ENCODE data around the gene CLCNKB.
"Not testable (repeated sequence)": the region's sequence is repeated elsewhere in the genome, so short reads cannot be mapped to it uniquely, and the experiment has no call there.

CLCNKB gene

DNA sequence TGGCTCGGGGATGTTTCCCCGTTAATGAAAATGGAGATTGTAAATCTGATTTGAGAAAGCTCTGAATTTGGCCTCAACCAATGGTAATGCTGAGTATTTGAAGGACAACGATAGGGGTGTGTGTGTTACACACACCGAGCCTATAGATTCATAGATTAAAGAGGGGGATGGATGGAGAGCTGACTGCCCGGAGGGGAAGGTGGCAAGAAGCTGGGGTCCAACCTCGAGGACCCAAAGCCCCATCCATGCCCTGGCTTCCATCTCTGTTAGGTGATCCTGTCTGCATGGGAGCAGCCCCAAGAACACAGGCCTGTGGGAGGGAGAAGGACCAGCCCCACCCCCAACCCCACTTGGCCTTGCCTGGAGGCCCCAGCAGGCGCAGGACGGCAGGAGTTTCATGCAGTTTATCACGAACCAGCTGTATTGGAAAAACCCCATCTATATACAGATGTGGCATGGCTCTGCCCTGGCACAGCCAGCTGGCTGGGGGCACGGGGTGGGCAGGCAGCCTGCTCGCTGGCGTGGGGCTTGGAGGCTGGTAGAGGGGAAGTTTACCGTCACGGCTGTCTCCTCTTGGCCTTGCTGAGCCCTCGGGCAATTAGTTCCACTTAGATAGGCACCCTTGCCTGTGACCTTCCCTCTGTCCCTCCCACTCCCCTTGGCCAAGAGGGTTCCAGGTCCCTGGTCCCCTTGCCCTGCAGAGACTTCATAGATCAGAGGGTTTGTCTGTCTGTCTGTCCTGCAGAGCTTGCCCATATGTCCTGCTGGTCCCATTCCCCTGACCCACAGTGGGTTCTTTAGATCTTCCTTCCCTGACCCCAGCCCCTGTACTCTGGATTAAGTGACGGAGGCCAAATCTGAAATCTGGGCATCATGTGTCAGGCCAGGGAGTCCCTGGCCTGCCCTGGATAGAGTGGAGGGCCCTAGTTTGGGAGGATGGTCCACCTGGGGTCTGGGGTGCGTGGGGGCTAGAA, 28.8 kb upstream of the CLCNKB start:
- DNase-seq (ENCODE audit: extremely low read depth in 1 of 2, low read depth in 1 of 2) = no peak

DNA sequence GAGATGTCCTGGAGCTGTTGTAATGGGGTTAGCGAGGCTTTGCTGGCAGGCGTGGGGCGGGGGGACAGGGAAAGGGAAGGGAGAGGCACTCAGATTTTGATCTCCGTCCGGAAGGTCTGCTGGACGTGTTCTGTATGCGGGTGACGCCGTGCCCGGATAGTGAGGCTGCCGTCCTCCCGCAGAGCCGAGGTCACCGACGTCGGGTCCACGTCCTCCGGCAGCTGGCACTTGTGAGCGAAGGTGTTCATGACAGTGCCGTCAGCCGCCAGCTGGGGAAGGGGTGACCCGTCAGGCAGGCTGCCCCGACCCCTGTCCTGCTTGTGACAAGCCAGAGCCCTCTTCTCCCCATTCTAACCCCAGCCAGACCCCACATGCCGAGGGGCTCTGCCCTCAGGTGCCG, 28.1 kb upstream of the CLCNKB start:
- DNase-seq (ENCODE audit: extremely low read depth in 1 of 2, low read depth in 1 of 2) = no peak

DNA sequence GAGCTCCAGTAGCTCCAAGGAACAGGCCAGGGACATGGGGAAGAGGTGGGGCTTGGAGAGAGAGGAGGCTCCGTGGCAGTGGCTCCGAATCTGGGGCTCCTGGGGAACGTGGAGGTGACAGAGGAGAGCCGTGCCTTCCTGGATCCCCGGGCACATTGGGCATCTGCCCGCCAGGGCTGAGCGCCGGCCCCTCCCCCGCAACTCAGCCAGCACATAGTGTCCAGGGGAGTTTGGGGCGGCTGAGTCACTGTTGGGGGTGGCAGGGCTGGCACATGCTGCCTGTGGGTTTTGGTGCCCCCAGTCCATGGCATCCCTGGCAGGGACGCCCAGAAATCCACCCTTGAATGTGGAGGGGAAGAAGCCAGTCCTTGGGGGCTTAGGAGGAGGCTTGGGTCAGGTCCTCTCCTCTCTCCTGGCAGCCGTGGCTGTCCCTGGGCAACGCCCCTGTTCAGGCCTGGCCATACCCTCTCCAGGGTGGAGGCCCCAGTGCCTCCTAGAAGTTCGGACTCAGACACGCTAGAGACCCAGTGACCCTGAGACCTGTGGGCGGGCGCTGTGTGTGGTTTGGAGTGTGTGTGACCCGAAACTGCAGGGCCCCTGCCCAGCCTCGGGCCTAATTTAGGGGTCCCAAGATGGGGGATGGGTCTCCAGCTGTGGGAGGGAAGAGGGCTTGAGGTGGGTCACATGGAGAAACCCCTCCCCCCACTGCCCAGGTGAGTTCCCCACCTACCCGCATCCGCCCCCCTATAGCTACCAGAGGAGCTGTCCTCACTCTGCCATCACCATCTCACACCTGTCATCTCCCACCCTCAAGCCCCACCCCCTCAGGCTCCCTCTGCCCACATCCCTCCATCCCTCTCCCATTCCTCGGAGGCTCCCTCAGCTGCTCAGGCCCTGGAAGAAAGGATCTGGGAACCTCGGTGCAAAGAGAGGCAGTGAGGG, 27.4 kb upstream of the CLCNKB start:
- DNase-seq (ENCODE audit: extremely low read depth in 1 of 2, low read depth in 1 of 2) = no peak

DNA sequence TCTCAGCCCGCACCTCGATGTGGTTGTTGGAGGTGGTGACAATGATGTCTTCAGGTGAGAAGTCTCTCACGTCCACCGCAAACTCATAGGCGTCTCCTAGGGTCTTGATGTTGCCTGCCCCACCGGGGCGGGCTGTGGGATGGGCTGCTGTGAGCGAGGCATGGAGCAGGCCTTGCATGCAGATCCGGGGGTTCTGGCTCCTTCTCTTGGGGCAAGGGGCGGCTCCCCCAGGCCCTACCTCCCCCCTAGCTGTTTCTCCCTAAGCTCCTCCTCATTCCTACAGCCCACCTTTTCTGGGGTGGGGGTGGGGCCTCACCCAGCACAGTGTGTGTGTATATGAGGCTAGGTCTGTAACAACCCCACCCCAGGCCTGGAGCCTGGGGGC, 26.5 kb upstream of the CLCNKB start:
- DNase-seq (ENCODE audit: extremely low read depth in 1 of 2, low read depth in 1 of 2) = no peak

DNA sequence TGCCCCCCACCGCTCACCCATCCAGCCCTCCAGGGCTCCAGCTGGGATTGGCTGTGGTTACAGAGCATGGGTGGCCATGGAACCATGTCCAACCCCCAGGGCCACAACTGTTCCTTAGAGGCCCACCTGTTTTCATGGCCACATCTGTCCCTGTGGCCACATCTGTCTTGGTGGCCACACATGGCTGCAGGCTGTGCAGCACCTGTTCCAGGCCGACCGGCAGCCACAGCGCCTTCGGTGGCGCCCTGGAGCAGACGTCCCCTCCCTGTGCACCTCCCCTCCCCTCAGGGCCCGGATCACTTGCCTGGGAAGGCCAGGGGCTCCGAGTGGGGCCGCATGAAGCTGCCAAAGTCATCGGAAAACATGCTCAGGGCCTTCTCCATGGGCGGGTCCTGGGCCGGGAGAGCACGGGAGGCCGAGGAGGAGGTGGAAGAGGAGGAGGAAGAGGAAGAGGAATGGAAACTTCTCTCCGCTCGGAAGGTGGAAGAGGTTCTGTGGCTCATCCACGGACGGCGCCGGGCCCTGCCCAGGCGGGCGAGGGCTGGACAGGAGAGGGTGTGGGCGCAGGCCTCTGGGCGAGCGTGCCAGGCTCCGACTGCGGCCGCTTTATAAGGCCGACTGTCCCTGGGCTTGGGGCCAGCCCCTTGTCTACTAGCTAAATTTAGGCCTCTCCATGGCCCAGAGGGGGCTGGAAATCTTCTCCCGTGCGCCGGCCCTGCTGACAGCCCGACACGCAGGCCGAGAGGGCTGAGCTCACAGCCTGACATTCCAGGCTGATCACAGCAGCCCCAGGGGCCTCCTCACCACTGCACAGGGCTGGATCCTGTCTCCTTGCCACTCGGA, 25.9 kb upstream of the CLCNKB start, which contains the start of gene HSPB7:
TSS of gene HSPB7 (minus strand) at position 583 of the 843 bp plus-strand sequence. CDS start at position 503, 80 bp downstream.
- no peak for DNase-seq (ENCODE audit: extremely low read depth in 1 of 2, low read depth in 1 of 2)

DNA sequence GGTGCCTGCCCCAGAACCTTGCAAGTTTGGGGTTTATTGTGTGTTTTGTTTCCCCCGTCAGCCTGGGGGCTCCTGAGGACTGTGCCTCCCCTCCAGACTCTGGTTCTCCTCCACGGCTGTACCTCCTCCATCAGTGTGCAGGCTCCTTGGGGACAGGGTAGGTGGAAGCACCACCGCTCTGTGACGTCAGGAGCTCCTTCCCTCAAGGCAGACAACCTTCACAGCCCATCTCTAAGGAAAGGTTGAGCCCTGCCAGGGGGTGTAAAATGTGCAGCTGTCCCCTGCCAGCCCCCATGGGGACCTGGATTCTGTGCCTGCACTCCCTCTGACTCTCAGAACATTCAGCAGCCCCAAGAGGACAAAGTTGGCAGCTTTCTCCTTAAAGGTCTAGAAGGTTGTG, 25.3 kb upstream of the CLCNKB start:
- no peak for DNase-seq (ENCODE audit: extremely low read depth in 1 of 2, low read depth in 1 of 2)

DNA sequence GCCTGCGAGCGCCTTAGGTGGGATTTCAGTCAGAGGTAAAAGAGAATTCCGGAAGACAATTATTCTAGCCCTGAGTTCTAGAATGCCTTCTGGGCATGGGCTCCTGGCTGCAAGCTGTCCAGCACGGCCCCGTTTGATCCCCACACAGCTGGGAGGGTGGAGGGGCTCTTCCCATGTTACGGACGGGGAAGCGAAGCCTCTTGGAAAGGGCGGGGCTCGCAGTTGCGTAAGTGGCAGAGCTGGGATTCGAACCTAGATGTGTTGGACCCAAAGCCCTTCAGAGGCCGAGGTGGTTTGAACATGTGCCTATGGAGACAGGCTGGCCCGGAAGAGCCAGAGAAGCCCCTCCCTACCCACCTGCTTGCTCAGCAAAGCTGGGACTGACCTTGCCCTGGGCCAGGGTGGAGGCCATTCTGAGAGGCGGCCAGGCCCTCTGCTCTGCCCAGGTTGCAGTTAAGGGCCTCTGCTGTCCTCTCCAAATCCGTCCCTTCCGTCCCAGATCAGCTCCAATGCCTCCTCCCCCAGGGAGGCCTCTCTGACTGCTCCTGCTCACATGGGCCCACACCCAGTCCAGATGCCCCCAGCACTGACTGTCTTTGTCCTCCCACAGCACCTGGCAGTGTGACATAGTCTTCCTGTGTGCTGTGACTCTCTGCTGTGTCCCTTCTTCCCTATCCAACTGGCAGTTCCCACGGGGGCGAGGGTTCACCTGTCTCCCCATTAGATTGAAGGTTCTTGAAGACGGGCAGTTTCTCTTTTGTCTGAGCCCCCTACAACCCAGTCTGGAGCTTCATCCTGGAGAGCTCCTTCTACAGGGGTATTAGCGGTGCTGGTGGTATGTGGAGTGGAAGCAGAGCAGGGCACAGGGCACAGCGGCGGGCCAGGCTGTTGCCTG, 24.6 kb upstream of the CLCNKB start:
- no peak for DNase-seq (ENCODE audit: extremely low read depth in 1 of 2, low read depth in 1 of 2)

DNA sequence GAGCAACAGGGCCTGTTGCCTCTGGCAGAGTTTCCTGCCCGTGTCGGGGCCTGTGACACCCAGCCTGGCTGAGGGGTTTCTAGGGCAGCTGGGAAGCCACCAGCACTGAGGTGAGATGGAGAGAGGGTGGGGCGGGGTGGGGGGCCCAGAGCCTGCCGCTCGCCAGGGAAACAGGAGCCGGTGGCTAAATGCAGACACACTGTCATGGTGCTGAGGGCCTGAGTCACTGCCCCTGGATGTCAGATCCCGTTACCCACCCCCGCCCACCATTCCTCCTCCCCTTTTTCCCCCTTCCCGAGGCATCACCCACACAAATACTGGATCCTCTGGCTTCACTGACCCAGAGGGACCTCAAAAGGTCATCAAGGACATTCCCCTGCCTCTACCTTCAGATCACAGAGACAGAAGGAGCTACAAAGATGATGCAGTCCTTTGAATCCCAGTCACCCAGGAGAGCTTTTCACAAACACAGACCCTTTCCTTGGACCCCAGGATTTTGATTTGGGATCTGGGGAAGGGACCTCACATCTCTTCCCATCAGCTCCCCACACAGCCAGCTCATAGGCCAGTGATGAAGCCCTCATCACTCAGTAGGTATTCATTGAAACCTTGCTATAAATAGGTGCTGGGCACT, 23.8 kb upstream of the CLCNKB start:
- no peak for DNase-seq (ENCODE audit: extremely low read depth in 1 of 2, low read depth in 1 of 2)

DNA sequence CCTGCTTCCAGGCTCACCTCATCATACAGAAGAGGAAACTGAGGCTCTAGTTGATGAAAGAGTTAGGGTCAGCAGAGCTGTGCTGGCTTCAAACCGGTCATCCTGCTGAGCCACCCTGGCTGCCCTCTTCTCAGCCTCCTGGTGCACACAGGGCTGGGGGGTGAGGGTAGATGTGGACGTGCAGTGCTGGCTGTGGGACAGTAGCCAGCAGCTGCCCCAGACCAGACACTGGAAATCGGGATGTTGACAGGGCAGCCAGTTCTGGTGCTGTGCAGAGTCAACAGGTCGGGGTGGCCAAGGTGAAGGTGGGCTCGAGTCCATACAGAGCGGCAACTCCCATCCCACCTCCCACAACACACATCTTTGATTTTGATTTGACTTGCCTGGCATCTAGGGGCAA, 23.3 kb upstream of the CLCNKB start:
- DNase-seq (ENCODE audit: extremely low read depth in 1 of 2, low read depth in 1 of 2) = no peak

DNA sequence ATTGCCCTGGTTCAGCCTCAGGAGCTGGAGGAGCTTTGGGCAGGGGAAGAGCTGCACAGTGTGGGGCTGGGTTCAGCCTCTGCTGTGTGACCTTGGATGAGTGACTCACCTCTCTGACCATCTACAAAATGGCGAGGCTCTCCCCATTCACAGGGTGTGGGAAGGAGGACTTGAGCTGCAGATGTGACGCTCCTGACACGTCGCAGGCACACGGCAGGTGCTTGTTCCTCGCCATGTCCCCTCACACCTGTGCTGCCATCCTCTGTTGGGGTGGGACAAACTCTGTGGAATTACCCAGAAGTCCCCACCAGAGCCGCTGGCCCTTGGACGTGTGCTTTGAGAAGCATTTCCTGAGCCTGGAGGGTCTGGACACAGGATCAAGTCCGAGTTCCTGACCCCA, 22.7 kb upstream of the CLCNKB start:
- not testable (repeated sequence) for DNase-seq (ENCODE audit: extremely low read depth in 1 of 2, low read depth in 1 of 2)

DNA sequence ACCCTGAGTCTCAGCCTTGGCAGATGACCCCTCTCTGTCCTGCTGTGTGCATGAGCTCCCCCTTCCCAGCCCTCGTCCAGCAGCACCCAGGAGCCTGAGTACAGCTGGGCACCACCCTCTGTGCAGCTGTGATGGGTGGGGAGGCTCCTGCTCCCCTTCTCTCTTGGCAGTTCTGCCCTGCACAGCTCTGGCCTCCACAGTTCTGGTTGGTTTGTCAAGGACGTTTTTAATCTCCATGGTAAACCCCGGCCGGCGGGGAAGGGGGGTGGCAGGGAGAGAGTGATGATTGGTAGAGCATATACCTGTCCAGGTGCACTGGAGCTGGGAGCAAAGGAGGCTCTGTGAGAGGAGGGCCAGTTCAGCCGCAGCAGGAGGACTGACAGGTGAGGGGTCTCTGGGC, 21.9 kb upstream of the CLCNKB start, which contains the start of gene CLCNKA:
TSS of gene CLCNKA (plus strand) at position 356 of the 400 bp plus-strand sequence. CDS start 584 bp downstream, outside the sequence.
- DNase-seq (ENCODE audit: extremely low read depth in 1 of 2, low read depth in 1 of 2) = no peak

DNA sequence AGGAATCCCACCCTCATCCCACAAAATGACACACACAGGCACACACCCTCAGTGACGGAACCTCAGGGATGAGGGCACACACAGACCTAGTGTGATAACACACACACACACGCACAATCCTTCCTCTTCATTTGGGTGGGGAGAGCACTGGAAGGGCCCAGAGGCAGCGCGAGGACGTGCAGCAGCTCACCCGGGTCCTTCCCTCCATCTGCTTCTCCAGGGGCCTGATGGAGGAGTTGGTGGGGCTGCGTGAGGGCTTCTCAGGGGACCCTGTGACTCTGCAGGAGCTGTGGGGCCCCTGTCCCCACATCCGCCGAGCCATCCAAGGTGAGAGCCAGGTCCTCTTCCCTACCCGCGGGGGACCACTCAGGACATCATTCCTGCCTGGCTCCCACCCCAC, 21.2 kb upstream of the CLCNKB start:
- no peak for DNase-seq (ENCODE audit: extremely low read depth in 1 of 2, low read depth in 1 of 2)

DNA sequence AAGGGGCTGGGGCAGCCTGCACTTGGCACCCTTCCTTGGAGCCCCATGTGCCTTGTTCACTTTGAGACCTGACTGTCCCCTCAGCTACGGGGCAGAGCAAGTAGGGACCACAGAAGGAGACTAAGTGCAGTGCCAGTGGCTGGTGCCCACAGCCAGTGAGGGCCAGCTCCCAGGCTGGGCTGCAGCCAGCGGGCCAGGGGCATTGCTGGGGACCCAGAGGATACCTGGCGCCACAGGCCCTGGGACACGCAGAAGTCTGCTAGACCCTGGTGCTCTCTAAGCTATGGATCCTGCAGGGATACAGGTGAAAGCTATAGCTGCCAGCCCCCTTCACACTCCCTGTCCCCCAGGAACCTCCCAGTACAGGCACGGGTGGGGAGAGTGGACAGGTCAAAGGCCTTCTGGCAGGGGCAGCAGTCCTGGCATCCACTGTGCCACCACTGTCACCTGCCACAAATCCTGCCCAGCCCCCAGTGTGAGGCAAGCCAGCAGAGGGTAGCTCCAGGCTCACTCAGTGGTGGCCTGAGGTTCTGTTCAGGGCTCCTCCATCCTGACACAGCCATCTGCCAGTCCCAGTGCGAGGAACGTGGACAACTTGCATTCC, 20.4 kb upstream of the CLCNKB start:
- no peak for DNase-seq (ENCODE audit: extremely low read depth in 1 of 2, low read depth in 1 of 2)

DNA sequence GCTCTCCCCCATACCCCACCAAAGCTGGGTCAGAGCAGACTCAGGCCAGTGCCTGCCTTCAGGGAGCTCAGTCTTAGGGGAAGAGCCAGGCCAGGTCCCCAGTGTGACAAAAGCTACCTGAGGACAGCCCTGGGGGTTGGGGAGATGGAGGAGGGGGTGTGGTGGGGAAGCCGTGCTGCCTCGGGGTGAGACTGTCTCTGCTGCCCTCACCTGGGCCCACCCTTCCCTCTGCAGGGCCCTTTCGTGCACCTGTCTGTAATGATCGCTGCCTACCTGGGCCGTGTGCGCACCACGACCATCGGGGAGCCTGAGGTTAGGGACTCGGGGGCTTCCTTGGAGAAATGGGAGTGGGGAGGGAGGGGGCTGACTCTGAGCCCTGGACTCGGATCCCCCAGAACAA, 17.3 kb upstream of the CLCNKB start:
- not testable (repeated sequence) for DNase-seq (ENCODE audit: extremely low read depth in 1 of 2, low read depth in 1 of 2)

DNA sequence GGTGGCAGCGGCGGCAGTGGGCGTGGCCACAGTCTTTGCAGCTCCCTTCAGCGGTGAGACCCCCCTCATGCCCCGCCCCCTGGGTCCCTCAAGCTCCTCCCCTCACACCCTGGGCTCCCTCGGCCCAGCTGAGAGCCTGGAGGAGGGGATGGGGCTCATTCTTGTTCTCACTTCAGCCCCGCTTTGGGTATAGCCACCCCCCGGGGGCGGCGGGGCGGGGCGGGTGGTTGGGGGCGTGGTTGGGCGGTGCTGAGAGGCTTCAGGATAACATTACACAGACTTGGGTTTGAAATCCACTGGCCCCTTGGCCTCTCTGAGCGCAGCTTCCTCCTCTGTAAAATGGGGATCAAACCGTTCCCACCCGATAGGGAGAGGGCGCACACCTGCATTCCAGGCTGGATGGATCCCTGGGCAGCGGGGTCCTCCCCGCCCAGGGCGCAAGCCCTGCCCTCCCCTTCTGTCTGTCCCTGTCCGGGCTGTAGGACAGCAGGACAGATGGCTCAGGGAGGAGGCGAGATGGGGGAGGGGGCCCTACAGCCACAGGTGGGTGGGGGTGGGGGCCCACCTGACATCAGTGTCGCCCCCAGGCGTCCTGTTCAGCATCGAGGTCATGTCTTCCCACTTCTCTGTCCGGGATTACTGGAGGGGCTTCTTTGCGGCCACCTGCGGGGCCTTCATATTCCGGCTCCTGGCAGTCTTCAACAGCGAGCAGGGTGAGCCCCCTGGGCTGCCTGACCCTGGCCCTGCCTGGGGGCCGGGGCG, 16.7 kb upstream of the CLCNKB start:
- DNase-seq (ENCODE audit: extremely low read depth in 1 of 2, low read depth in 1 of 2) = no peak

DNA sequence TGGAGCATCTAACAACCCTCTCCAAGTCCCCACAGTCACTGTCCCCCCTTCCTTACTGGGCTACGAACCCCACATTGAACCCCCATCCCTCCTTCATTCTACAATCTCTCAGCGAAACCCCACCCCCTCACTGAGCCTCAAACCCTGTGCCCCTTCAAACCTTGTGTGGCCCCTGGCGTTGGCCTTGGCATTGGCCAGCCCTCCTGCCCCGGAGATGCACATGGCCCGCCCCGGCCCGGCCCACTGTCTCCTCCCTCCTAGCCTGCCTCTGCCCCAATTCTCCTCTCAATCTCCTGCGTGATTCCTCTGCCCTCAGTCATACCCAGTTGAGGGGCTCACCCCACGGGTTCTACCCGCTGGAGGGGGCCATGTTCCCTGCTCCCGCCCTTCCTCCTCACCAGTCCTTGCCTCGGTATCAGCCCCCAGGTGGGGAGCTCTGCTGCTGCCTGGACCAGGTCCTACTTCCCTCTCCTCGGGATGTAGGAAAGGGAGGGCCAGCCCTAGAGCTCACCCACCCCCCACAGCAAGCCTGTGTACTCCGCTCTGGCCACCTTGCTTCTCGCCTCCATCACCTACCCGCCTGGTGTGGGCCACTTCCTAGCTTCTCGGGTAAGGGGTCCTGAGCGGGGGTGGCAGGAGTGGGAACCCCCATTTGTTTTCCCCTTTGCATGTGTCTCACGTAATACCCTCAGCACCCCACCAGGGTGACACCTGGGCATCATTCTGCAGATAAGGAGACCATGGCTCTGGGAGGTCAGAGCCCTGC, 15.2 kb upstream of the CLCNKB start:
- DNase-seq (ENCODE audit: extremely low read depth in 1 of 2, low read depth in 1 of 2) = no peak

DNA sequence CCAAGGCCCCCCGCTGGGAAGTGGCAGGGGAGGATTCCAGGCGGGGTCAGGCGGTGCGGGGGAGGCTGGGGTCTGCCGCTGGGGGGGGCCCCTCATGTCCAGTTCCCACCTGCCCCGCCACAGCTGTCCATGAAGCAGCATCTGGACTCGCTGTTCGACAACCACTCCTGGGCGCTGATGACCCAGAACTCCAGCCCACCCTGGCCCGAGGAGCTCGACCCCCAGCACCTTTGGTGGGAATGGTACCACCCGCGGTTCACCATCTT, 14.6 kb upstream of the CLCNKB start:
- not testable (repeated sequence) for DNase-seq (ENCODE audit: extremely low read depth in 1 of 2, low read depth in 1 of 2)

Measured in activated CD8-positive, alpha-beta memory T cell treated with anti-CD3 and anti-CD28 coated beads for 1 hour (primary cell).